Jurkat, Clone E6-1 (cell line): ENCODE measurements around the gene ALDH1A3.

ENCODE experiments used
- DNase-seq: peaks from one replicate; pipeline ENCODE4 v3.0.0-alpha.2; 2011; ENCODE audit warnings: low read depth, low spot score
- H3K4me3 ChIP-seq: 2 replicates; pipeline ENCODE4 v1.5.1; 2011; ENCODE audit warnings: mild to moderate bottlenecking, low read length, control low read depth, moderate library complexity

Gene ALDH1A3

GRCh38 chr15:100898661-100899462 is 19.2 kb downstream of the ALDH1A3 start:
- DNase-seq, result no peak

GRCh38 chr15:100899601-100900000 is 20.0 kb downstream of the ALDH1A3 start:
- no peak for DNase-seq
- H3K4me3 ChIP-seq, result no peak overlapping the region

More at GRCh38 chr15:100898661-100899462, 19.2 kb downstream of the ALDH1A3 start:
- H3K4me3 ChIP-seq, result no peak overlapping the region

- H3K4me3 ChIP-seq, result no peak overlapping the region
- DNase-seq, result no peak
Observed at GRCh38 chr15:100900136-100900794, 20.6 kb downstream of the ALDH1A3 start.

GRCh38 chr15:100900795-100901169 is 21.2 kb downstream of the ALDH1A3 start:
- DNase-seq, result no peak
- no peak overlapping the region for H3K4me3 ChIP-seq

GRCh38 chr15:100901296-100901695 is 21.7 kb downstream of the ALDH1A3 start:
- DNase-seq, result no peak
- no peak overlapping the region for H3K4me3 ChIP-seq

GRCh38 chr15:100901702-100902435 is 22.2 kb downstream of the ALDH1A3 start:
- no peak overlapping the region for H3K4me3 ChIP-seq
- no peak for DNase-seq

- no peak overlapping the region for H3K4me3 ChIP-seq
Observed at GRCh38 chr15:100902436-100903167, 23.0 kb downstream of the ALDH1A3 start.

GRCh38 chr15:100903168-100903554 is 23.5 kb downstream of the ALDH1A3 start:
- no peak for DNase-seq
- no peak overlapping the region for H3K4me3 ChIP-seq

More at GRCh38 chr15:100902436-100903167, 23.0 kb downstream of the ALDH1A3 start:
- DNase-seq, result no peak

GRCh38 chr15:100905850-100906249 is 26.2 kb downstream of the ALDH1A3 start:
- no peak for DNase-seq
- H3K4me3 ChIP-seq, result no peak overlapping the region

- no peak for DNase-seq
- no peak overlapping the region for H3K4me3 ChIP-seq
Observed at GRCh38 chr15:100908466-100908865, 28.8 kb downstream of the ALDH1A3 start.

- no peak overlapping the region for H3K4me3 ChIP-seq
- no peak for DNase-seq
Observed at GRCh38 chr15:100909565-100909964, 29.9 kb downstream of the ALDH1A3 start.

- no peak overlapping the region for H3K4me3 ChIP-seq
- no peak for DNase-seq
Observed at GRCh38 chr15:100909989-100910955, 30.6 kb downstream of the ALDH1A3 start.

- H3K4me3 ChIP-seq, result no peak overlapping the region
- DNase-seq, result no peak
Observed at GRCh38 chr15:100911086-100911485, 31.5 kb downstream of the ALDH1A3 start.

GRCh38 chr15:100913961-100914360 is 34.3 kb downstream of the ALDH1A3 start:
- no peak overlapping the region for H3K4me3 ChIP-seq
- DNase-seq, result no peak

- no peak overlapping the region for H3K4me3 ChIP-seq
- no peak for DNase-seq
Observed at GRCh38 chr15:100914876-100915275, 35.2 kb downstream of the ALDH1A3 start.

- peak; percentile 15 for DNase-seq
- H3K4me3 ChIP-seq, result no peak overlapping the region
Observed at GRCh38 chr15:100918034-100918689, 38.5 kb downstream of the ALDH1A3 start.

GRCh38 chr15:100918690-100919480 is 39.3 kb downstream of the ALDH1A3 start, which contains the start of gene LRRK1:
Gene LRRK1, plus strand, starts transcription at chr15:100919357. Its CDS starts 5,276 bp downstream, at chr15:100924633.
- H3K4me3 ChIP-seq, result no peak within 1 kb of the TSS
- no peak for DNase-seq
